BLaER1 (cell line): ENCODE measurements around the gene BCL11B.

Experiments
- H3K27ac ChIP-seq: shearing (Covaris generic); formaldehyde crosslinking; 2 replicates; pipeline ENCODE4 v1.8.1; 2022
- H3K27me3 ChIP-seq: shearing (Covaris generic); formaldehyde crosslinking; 2 replicates; pipeline ENCODE4 v1.8.1; 2022
- H3K36me3 ChIP-seq: shearing (Covaris generic); formaldehyde crosslinking; 2 replicates; pipeline ENCODE4 v1.8.1; 2022
- H3K4me1 ChIP-seq: shearing (Covaris generic); formaldehyde crosslinking; 2 replicates; pipeline ENCODE4 v1.8.1; 2022
- H3K4me2 ChIP-seq: shearing (Covaris generic); formaldehyde crosslinking; 2 replicates; pipeline ENCODE4 v1.8.1; 2022
- H3K4me3 ChIP-seq: shearing (Covaris generic); formaldehyde crosslinking; 2 replicates; pipeline ENCODE4 v1.8.1; 2022
- H3K9ac ChIP-seq: shearing (Covaris generic); formaldehyde crosslinking; 2 replicates; pipeline ENCODE4 v1.8.1; 2022
- H3K9me3 ChIP-seq: shearing (Covaris generic); formaldehyde crosslinking; 2 replicates; pipeline ENCODE4 v1.8.1; 2022
- H4K20me1 ChIP-seq: shearing (Covaris generic); formaldehyde crosslinking; 2 replicates; pipeline ENCODE4 v1.8.1; 2022
- Cebpa-rat ChIP-seq: shearing (Covaris generic); IDR thresholded peaks from 2 replicates; pipeline ENCODE4 v1.8.1; 2022

The BCL11B gene

GRCh38 chr14:99256483-99256874, 15.5 kb downstream of the BCL11B start:
- H3K4me3 ChIP-seq, result no peak overlapping the region
- H3K4me2 ChIP-seq, result no peak overlapping the region
- peaks cover 13% of the 10 kb centered on the region for H3K4me1 ChIP-seq
- peaks cover 58% of the 10 kb centered on the region for H3K36me3 ChIP-seq
- no peak overlapping the region for H3K9ac ChIP-seq
- H3K9me3 ChIP-seq, result no peaks in the 10 kb centered on the region
- peaks cover 32% of the 10 kb centered on the region for H3K27me3 ChIP-seq
- no peak overlapping the region for H3K27ac ChIP-seq
- TF ChIP-seq Cebpa-rat, result no peak
- peaks cover 99% of the 10 kb centered on the region for H4K20me1 ChIP-seq

DNA sequence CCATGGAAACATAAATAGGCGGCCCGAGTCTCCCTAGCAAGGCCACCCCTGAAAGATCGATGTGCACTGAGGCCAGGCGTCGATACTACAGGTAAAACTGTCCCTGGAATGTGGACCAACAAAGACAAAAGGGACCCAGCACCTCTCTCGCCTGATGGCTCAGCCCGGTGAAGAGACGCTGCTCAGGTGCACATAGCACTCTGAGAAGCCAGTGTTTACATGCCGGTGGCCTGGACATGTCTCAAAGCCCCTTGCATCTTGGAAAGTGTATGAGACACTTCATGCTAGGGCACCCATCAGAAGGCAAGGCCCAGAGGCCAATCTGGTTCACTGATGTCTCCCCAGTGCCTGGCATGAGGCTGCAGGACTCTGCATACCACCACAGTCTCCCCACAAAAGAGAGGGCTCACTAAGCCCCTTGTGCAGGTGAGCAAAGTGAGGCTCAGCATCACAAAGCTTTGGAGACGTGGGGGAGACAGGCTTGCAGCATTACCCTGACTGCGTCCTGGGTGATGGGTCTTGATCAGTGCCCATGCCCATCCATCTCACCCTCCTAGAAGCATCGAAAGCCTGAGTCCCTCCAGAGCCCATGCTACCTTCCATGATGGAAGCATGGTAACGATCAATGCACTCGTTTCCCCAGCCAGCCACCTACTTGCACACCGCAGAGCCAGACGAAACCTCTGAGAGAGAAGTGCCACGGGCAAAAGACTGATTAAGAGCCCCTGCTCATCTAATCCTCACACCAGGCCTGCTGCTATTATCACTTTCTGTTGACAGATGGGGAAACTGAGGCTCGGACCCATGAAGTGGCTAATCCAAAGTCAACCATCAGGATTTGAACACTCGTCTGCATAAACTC, 16.1 kb downstream of the BCL11B start:
- peaks cover 62% of the 10 kb centered on the region for H3K36me3 ChIP-seq
- H4K20me1 ChIP-seq, result peaks cover 99% of the 10 kb centered on the region
- H3K4me3 ChIP-seq, result no peak overlapping the region
- TF ChIP-seq Cebpa-rat, result no peak
- no peaks in the 10 kb centered on the region for H3K9me3 ChIP-seq
- no peak overlapping the region for H3K27ac ChIP-seq
- no peak overlapping the region for H3K4me2 ChIP-seq
- no peak overlapping the region for H3K9ac ChIP-seq
- H3K27me3 ChIP-seq, result peaks cover 26% of the 10 kb centered on the region
- H3K4me1 ChIP-seq, result peaks cover 13% of the 10 kb centered on the region

GRCh38 chr14:99254328-99255009, 17.5 kb downstream of the BCL11B start:
- peaks cover 12% of the 10 kb centered on the region for H3K27me3 ChIP-seq
- H3K9me3 ChIP-seq, result no peaks in the 10 kb centered on the region
- peaks cover 63% of the 10 kb centered on the region for H3K36me3 ChIP-seq
- H3K9ac ChIP-seq, result no peak overlapping the region
- H3K4me2 ChIP-seq, result no peak overlapping the region
- H3K4me3 ChIP-seq, result no peak overlapping the region
- peaks cover 17% of the 10 kb centered on the region for H3K4me1 ChIP-seq
- no peak overlapping the region for H3K27ac ChIP-seq
- TF ChIP-seq Cebpa-rat, result no peak
- peaks cover 99% of the 10 kb centered on the region for H4K20me1 ChIP-seq

GRCh38 chr14:99253890-99254289, 18.1 kb downstream of the BCL11B start:
- H3K4me1 ChIP-seq, result peaks cover 23% of the 10 kb centered on the region
- no peak overlapping the region for H3K4me3 ChIP-seq
- no peak overlapping the region for H3K27ac ChIP-seq
- no peak overlapping the region for H3K9ac ChIP-seq
- H3K4me2 ChIP-seq, result no peak overlapping the region
- peaks cover 6% of the 10 kb centered on the region for H3K27me3 ChIP-seq
- TF ChIP-seq Cebpa-rat, result no peak
- no peaks in the 10 kb centered on the region for H3K9me3 ChIP-seq
- peaks cover 58% of the 10 kb centered on the region for H3K36me3 ChIP-seq
- peaks cover 99% of the 10 kb centered on the region for H4K20me1 ChIP-seq

DNA sequence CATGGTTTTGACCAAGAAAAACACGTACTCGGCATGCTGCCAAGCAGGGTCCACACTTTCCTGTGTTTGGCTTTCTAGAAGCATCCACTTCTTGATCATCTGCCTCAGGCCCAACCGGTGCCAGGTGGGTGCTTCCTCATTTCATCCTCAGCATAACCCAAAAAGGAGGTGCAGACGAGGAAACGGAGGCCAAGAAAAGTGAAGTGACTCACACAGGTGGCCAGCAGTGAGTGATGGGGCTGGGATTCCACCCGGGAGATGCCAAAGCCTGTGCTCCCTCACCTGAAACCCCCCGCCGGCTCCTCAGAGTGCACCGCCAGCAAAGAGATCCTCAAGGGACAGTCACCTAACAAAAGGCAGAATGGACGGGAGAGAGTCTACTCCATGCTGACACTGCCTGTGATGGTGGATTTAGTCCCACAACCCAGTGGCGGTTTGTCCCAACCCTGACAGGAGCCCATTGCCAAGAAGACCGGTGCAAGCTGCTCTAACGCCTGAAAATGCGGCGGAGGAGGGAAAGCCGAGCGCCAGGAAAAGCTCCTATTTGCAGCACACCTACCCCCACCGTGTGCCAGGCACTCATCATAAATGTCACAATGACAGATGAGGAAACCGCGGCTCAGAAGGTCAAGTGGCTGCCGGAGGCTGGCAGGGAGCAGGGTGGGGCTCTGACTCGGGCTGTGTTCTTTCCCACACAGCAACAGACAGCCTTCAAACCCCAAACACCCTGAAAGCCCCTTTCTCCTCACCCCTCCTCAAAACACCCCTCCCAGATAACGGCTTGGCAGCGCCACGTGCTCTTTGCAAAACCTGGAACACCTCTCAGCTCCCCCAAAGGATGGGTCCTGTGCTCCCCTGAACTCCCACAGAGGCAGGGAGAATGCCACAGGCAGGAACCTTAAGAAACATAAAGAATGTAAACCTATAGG, 18.8 kb downstream of the BCL11B start:
- peaks cover 29% of the 10 kb centered on the region for H3K4me1 ChIP-seq

GRCh38 chr14:99252443-99252939, 19.5 kb downstream of the BCL11B start:
- H3K9ac ChIP-seq, result no peak overlapping the region
- H3K36me3 ChIP-seq, result peaks cover 52% of the 10 kb centered on the region
- peaks cover 36% of the 10 kb centered on the region for H3K4me1 ChIP-seq
- H3K27ac ChIP-seq, result no peak overlapping the region
- H3K27me3 ChIP-seq, result peaks cover 11% of the 10 kb centered on the region
- no peak for TF ChIP-seq Cebpa-rat
- H3K4me3 ChIP-seq, result no peak overlapping the region
- H3K9me3 ChIP-seq, result no peaks in the 10 kb centered on the region
- no peak overlapping the region for H3K4me2 ChIP-seq
- H4K20me1 ChIP-seq, result peaks cover 99% of the 10 kb centered on the region

More for the DNA sequence above, 18.8 kb downstream of the BCL11B start:
- Histone ChIP-seq H3K36me3 (peaks cover 58% of the 10 kb centered on the region), H3K9ac (no peak overlapping the region), H3K27ac (no peak overlapping the region), H3K4me2 (no peak overlapping the region), H3K4me3 (no peak overlapping the region), H3K27me3 (peaks cover 4% of the 10 kb centered on the region; the same call in 1 of the 2 replicates), H4K20me1 (peaks cover 99% of the 10 kb centered on the region), H3K9me3 (no peaks in the 10 kb centered on the region)
- no peak for TF ChIP-seq Cebpa-rat

- Histone ChIP-seq H3K9ac (no peak overlapping the region), H3K27ac (no peak overlapping the region), H3K4me1 (peaks cover 44% of the 10 kb centered on the region), H3K4me3 (no peak overlapping the region), H3K4me2 (no peak overlapping the region), H4K20me1 (peaks cover 99% of the 10 kb centered on the region), H3K27me3 (peaks cover 19% of the 10 kb centered on the region), H3K36me3 (peaks cover 44% of the 10 kb centered on the region), H3K9me3 (no peaks in the 10 kb centered on the region)
- no peak for TF ChIP-seq Cebpa-rat
Measured at GRCh38 chr14:99251721-99252120, 20.3 kb downstream of the BCL11B start.

DNA sequence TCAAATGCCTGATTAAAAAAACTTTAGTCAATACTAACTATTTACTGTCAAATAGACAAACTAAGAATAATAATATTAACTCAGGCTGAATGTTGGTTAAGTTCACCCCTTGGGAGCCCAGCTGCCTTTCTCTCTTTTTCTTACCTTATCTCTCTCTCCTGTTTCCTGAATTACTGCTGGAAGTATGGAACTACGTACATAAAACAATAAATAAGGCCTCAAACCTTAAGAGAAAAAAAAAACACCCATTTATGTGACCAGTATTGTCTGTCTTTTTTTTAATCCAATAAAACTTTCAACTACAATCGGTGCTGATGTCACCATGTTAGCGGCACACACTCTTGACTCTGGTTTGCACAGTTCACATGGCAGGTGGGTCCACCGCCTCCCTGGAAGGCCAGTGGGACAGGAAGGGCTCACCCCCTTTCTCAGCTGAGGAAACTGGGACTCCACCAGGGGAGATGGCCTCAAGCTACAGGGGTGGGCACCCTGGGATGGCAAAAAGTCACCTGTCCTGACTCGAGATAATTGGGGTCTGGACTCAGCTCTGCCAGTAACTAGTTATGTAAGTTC, 21.3 kb downstream of the BCL11B start:
- H3K36me3 ChIP-seq, result peaks cover 34% of the 10 kb centered on the region
- no peak overlapping the region for H3K4me2 ChIP-seq
- peaks cover 54% of the 10 kb centered on the region for H3K4me1 ChIP-seq
- no peak for TF ChIP-seq Cebpa-rat
- no peaks in the 10 kb centered on the region for H3K9me3 ChIP-seq
- H4K20me1 ChIP-seq, result peaks cover 99% of the 10 kb centered on the region
- peaks cover 29% of the 10 kb centered on the region for H3K27me3 ChIP-seq
- no peak overlapping the region for H3K9ac ChIP-seq
- no peak overlapping the region for H3K4me3 ChIP-seq
- H3K27ac ChIP-seq, result no peak overlapping the region

DNA sequence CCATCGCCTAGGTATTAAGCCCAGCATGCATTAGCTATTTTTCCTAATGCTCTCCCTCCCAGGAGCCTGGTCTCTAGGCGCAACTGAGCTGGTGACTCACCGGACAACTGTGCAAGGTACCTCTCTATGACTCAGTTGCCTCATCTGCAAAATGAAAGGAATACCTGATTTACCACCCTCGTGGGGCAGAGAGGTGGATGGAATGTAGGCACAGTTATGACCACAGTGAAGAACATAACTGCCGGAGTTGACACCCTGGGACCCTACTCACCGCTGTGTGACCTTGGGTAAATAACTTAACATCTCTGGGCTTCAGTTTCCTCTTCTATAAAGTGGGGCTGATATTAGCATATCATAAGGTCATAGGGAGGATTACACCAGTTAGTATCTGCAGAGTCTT, 22.6 kb downstream of the BCL11B start:
- H3K4me3 ChIP-seq, result no peak overlapping the region
- H3K9me3 ChIP-seq, result no peaks in the 10 kb centered on the region
- H3K27ac ChIP-seq, result no peak overlapping the region
- peaks cover 63% of the 10 kb centered on the region for H3K4me1 ChIP-seq
- peak overlapping the region; percentile 75 for H3K4me2 ChIP-seq
- no peak overlapping the region for H3K9ac ChIP-seq
- peaks cover 26% of the 10 kb centered on the region for H3K36me3 ChIP-seq
- H4K20me1 ChIP-seq, result peaks cover 100% of the 10 kb centered on the region
- peaks cover 40% of the 10 kb centered on the region for H3K27me3 ChIP-seq
- no peak for TF ChIP-seq Cebpa-rat
